Natural killer cell (primary cell): ENCODE data around the gene CC2D2A. TPM values are rescaled to one million over a fixed set of nuclear protein-coding genes. Genes with fewer than 3 reads are reported as not detected.

ENCODE experiments used
- ATAC-seq, 3 donors: fragments of 150-1000 bp in 2 of 3; fragments of 200-7000 bp in 1 of 3; cut with Tn5 transposase; 1 replicate in 1 of 3; 2 replicates in 2 of 3; pipeline ENCODE4 v1.10.0; 2021; ENCODE audit warnings: mild to moderate bottlenecking in 2 of 3, moderate library complexity in 2 of 3
- DNase-seq, 2 donors: peaks; one replicate each; pipeline versions ENCODE4 v3.0.0 to v3.0.0-alpha.2; 2013 to 2021; ENCODE audit warnings: mixed read lengths in 1 of 2
- H3K27ac ChIP-seq: one replicate; pipeline ENCODE4 v1.5.1; 2013; ENCODE audit warnings: mild to moderate bottlenecking, low read length
- H3K27me3 ChIP-seq: one replicate; pipeline ENCODE4 v1.6.1; 2013; ENCODE audit warnings: low read length; ENCODE audit not compliant: control insufficient read depth, insufficient read depth
- H3K36me3 ChIP-seq: one replicate; pipeline ENCODE4 v1.6.1; 2013; ENCODE audit warnings: low read length; ENCODE audit not compliant: control insufficient read depth, insufficient read depth
- H3K4me1 ChIP-seq: one replicate; pipeline ENCODE4 v1.6.1; 2013; ENCODE audit warnings: low read length; ENCODE audit not compliant: control insufficient read depth, insufficient read depth
- H3K4me3 ChIP-seq: one replicate; pipeline ENCODE4 v1.5.1; 2013; ENCODE audit warnings: low read length
- H3K9me3 ChIP-seq: one replicate; pipeline ENCODE4 v1.6.1; 2013; ENCODE audit warnings: low read length; ENCODE audit not compliant: control insufficient read depth, insufficient read depth
- H3K27ac Mint-ChIP-seq, 2 donors: one replicate each; pipeline ENCODE4 v1.8.0; 2022; ENCODE audit warnings: mild to moderate bottlenecking in 2 of 2, mixed read lengths in 2 of 2, moderate library complexity in 1 of 2
- H3K27me3 Mint-ChIP-seq, 2 donors: one replicate each; pipeline ENCODE4 v1.8.0; 2022; ENCODE audit warnings: low read depth in 2 of 2, mixed read lengths in 2 of 2
- H3K36me3 Mint-ChIP-seq: one replicate; pipeline ENCODE4 v1.8.0; 2022; ENCODE audit warnings: mixed read lengths
- H3K4me1 Mint-ChIP-seq, 2 donors: one replicate each; pipeline ENCODE4 v1.8.0; 2022; ENCODE audit warnings: mixed read lengths in 2 of 2
- H3K4me3 Mint-ChIP-seq: one replicate; pipeline ENCODE4 v1.8.0; 2022; ENCODE audit warnings: mild to moderate bottlenecking, moderate library complexity, mixed read lengths
- H3K9me3 Mint-ChIP-seq, 2 donors: one replicate each; pipeline ENCODE4 v1.8.0; 2022; ENCODE audit warnings: mixed read lengths in 2 of 2
- WGBS: methylation state at CpG from one replicate; pipeline ENCODE4 v1.1.7; 2013; ENCODE audit warnings: missing lambda C conversion rate; ENCODE audit not compliant: insufficient coverage; 5-methylcytosine and 5-hydroxymethylcytosine counted together
- intact Hi-C: fragments of 100-400 bp; cut with micrococcal nuclease; formaldehyde crosslinking; loops from one replicate; pipeline ENCODE4 v1.14.2; 2022
- total RNA-seq, 4 donors: library from RNA; stranded (reverse); fragments of 120-200 nt in 1 of 4; gene quantifications; one replicate each; pipeline versions ENCODE4 v1.2.3 to v1.2.4, GENCODE V29; 2013 to 2022
- TF ChIP-seq, protein P1 (sequence below): fragments of 200-600 bp; IDR thresholded peaks from one replicate; pipeline ENCODE4 v1.8.0; 2022; ENCODE audit warnings: antibody characterized with exemption

CC2D2A gene
- total RNA-seq, 3 donors from 2014 or later (not counting 1 experiment from before 2014, with no cell fraction given) = 0.78 to 1.6 (median 0.83) TPM

DNA sequence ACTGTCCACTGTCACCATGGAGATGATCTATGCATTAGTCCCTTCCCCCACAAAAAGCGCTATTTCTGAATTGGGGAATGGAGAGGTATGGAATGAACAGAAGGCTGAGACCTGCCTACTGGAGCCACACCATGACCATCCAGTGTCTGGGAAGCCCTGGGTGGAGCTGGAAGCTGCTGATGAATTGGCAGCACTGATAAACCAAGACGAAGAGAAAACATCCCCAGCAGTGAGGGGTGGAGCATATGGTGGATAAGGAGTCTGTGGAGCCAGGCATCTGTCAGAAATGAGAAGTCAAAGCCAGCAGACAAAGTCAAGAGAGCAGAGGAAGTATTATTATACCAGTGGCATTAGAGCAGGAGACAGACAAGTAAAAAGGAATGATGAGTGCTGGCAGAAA lies 13.2 kb downstream of the CC2D2A start:
- H3K27ac ChIP-seq = no peak overlapping the region
- ATAC-seq = no peak
- TF ChIP-seq, protein P1, sequence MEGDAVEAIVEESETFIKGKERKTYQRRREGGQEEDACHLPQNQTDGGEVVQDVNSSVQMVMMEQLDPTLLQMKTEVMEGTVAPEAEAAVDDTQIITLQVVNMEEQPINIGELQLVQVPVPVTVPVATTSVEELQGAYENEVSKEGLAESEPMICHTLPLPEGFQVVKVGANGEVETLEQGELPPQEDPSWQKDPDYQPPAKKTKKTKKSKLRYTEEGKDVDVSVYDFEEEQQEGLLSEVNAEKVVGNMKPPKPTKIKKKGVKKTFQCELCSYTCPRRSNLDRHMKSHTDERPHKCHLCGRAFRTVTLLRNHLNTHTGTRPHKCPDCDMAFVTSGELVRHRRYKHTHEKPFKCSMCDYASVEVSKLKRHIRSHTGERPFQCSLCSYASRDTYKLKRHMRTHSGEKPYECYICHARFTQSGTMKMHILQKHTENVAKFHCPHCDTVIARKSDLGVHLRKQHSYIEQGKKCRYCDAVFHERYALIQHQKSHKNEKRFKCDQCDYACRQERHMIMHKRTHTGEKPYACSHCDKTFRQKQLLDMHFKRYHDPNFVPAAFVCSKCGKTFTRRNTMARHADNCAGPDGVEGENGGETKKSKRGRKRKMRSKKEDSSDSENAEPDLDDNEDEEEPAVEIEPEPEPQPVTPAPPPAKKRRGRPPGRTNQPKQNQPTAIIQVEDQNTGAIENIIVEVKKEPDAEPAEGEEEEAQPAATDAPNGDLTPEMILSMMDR = no peak

DNA sequence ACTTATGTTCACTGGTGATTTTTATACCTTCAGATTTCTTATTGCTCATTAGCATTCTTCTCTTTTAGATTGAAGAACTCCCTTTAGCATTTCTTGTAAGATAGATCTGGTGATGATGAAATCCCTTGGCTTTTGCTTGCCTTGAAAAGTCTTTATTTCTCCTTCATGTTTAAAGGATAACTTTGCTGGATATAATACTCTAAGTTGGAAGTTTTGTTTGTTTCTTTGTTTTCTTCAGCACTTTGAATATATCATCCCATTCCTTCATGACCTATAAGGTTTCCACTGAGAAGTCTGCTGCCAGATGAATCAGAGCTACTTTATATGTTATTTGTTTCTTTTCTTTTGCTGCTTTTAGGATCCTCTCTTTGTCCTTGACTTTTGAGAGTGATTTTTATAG lies 18.5 kb downstream of the CC2D2A start:
- no peaks in the 10 kb centered on the region for H3K4me1 ChIP-seq
- H3K27me3 ChIP-seq = no peaks in the 10 kb centered on the region
- intact Hi-C loops = no loop called here
- no peak overlapping the region for H3K27ac Mint-ChIP-seq
- no peak overlapping the region for H3K27ac ChIP-seq
- TF ChIP-seq, protein P1 = no peak
- no peak overlapping the region for H3K4me3 ChIP-seq
- no peak overlapping the region for H3K4me3 Mint-ChIP-seq
- DNase-seq (no peak), ATAC-seq (no peak)
- H3K36me3 ChIP-seq = no peaks in the 10 kb centered on the region
- H3K4me1 Mint-ChIP-seq = no peaks in the 10 kb centered on the region
- peaks cover 2 to 15% of the 10 kb centered on the region in 2 donors for H3K9me3 Mint-ChIP-seq
- H3K36me3 Mint-ChIP-seq = peaks cover 20% of the 10 kb centered on the region
- H3K9me3 ChIP-seq = peaks cover 2% of the 10 kb centered on the region
- peaks cover 0 to 9% of the 10 kb centered on the region in 2 donors for H3K27me3 Mint-ChIP-seq

More for the DNA sequence above, 13.2 kb downstream of the CC2D2A start:
- Histone ChIP-seq H3K4me1 (no peaks in the 10 kb centered on the region), H3K27me3 (no peaks in the 10 kb centered on the region), H3K4me3 (no peak overlapping the region), H3K9me3 (no peaks in the 10 kb centered on the region), H3K36me3 (no peaks in the 10 kb centered on the region)
- 85% methylated on average over 1 of the region's 2 CpGs for WGBS
- H3K36me3 Mint-ChIP-seq = peaks cover 11% of the 10 kb centered on the region
- DNase-seq = no peak
- no peak overlapping the region for H3K27ac Mint-ChIP-seq
- H3K27me3 Mint-ChIP-seq = peaks cover 0 to 5% of the 10 kb centered on the region in 2 donors
- peaks cover 2 to 11% of the 10 kb centered on the region in 2 donors for H3K9me3 Mint-ChIP-seq
- H3K4me3 Mint-ChIP-seq = no peak overlapping the region
- no peaks in the 10 kb centered on the region for H3K4me1 Mint-ChIP-seq
- intact Hi-C loops = no loop called here

GRCh38 chr4:15488658-15489470 lies 19.2 kb downstream of the CC2D2A start:
- WGBS = 91% methylated on average over 5 of the region's 6 CpGs
- H3K9me3 ChIP-seq = peaks cover 2% of the 10 kb centered on the region
- peaks cover 0 to 9% of the 10 kb centered on the region in 2 donors for H3K27me3 Mint-ChIP-seq
- no peaks in the 10 kb centered on the region for H3K36me3 ChIP-seq
- peaks cover 20% of the 10 kb centered on the region for H3K36me3 Mint-ChIP-seq
- no peak overlapping the region for H3K4me3 ChIP-seq
- ATAC-seq = no peak
- no peaks in the 10 kb centered on the region for H3K27me3 ChIP-seq
- no peak overlapping the region for H3K27ac ChIP-seq
- H3K9me3 Mint-ChIP-seq = peaks cover 2 to 14% of the 10 kb centered on the region in 2 donors
- no peaks in the 10 kb centered on the region for H3K4me1 ChIP-seq
- no peak for DNase-seq
- TF ChIP-seq, protein P1 = no peak
- H3K4me3 Mint-ChIP-seq = no peak overlapping the region
- no peak overlapping the region for H3K27ac Mint-ChIP-seq
- intact Hi-C loops = no loop called here
- H3K4me1 Mint-ChIP-seq = no peaks in the 10 kb centered on the region
